HepG2 (cell line): Measurements from ENCODE around the gene DCDC2. TPM values are rescaled to one million over a fixed set of nuclear protein-coding genes. Genes with fewer than 3 reads are reported as not detected.

Experiments
- ATAC-seq: fragments of 200-7000 bp; cut with Tn5 transposase; 3 replicates; pipeline ENCODE4 v1.9.1; 2020; ENCODE audit warnings: mild to moderate bottlenecking, moderate library complexity
- BruUV-seq: library from RNA; stranded (reverse); fragments of 400-500 nt; replicated peaks from 2 replicates; lab custom pipeline; 2021; lab: Mats Ljungman, UMichigan
- CTCF ChIA-PET: fragments of 300-600 bp; formaldehyde crosslinking; extraction: SDS; loops from one replicate; lab custom pipeline; 2021; ENCODE audit warnings: low total read pairs, inconsistent platforms, low intra/inter-chr PET ratio; lab: Yijun Ruan, JAX
- POLR2A ChIA-PET: fragments of 350-600 bp; sonication (Branson Sonifier 250); formaldehyde crosslinking; loops from one replicate; lab custom pipeline; 2020; ENCODE audit warnings: antibody characterized with exemption, inconsistent platforms; lab: Yijun Ruan, JAX
- DNase-seq: peaks from one replicate; pipeline ENCODE4 v3.0.0-alpha.2; 2015; ENCODE audit warnings: low spot score
- FAIRE-seq: peaks from 3 replicates; lab custom pipeline; 2011; peaks lifted over from hg19 to GRCh38; lab: Jason Lieb, UNC
- H2AFZ ChIP-seq: one replicate; pipeline ENCODE4 v1.6.1; 2011; ENCODE audit warnings: low read length, inconsistent platforms
- H3K27ac ChIP-seq: fragments of 300-600 bp; 3 replicates; pipeline ENCODE4 v1.8.0; 2011; ENCODE audit warnings: mixed run types, mild to moderate bottlenecking, mixed read lengths, low read length, inconsistent platforms; ENCODE audit not compliant: insufficient read depth; ENCODE audit errors: extremely low read length
- H3K27me3 ChIP-seq, 2 experiments: fragments of 200-600 bp in 1 of 2; 2 replicates in 1 of 2; 3 replicates in 1 of 2; pipeline versions ENCODE4 v1.6.0 to v1.8.0; 2011; ENCODE audit warnings: low read length in 2 of 2, mild to moderate bottlenecking in 2 of 2, moderate library complexity in 2 of 2, inconsistent platforms in 1 of 2; ENCODE audit not compliant: insufficient read depth in 2 of 2, control insufficient read depth in 1 of 2
- H3K36me3 ChIP-seq, 2 experiments: fragments of 200-600 bp in 1 of 2; replicated peaks in 1 of 2; 2 replicates in 1 of 2; 3 replicates in 1 of 2; pipeline versions ENCODE4 v1.5.1 to v1.8.0; 2011; ENCODE audit warnings: low read length in 2 of 2, inconsistent platforms in 1 of 2; ENCODE audit not compliant: insufficient read depth in 2 of 2, control insufficient read depth in 1 of 2
- H3K4me1 ChIP-seq: 2 replicates; pipeline ENCODE4 v1.5.1; 2012; ENCODE audit warnings: low read length, inconsistent platforms; ENCODE audit not compliant: insufficient read depth
- H3K4me2 ChIP-seq: 2 replicates; pipeline ENCODE4 v1.6.0; 2011; ENCODE audit warnings: low read depth, low read length, inconsistent platforms
- H3K4me3 ChIP-seq, 3 experiments: fragments of 200-600 bp in 1 of 3; sonication (generic), shearing (Covaris generic) in 1 of 3; replicated peaks in 1 of 3; 2 replicates each; pipeline ENCODE4 v1.5.1; 2011 to 2016; ENCODE audit warnings: low read length in 3 of 3, inconsistent platforms in 2 of 3, low read depth in 2 of 3, mild to moderate bottlenecking in 2 of 3, control low read depth in 1 of 3, mixed read lengths in 1 of 3; ENCODE audit not compliant: insufficient read depth in 1 of 3
- H3K79me2 ChIP-seq: one replicate; pipeline ENCODE4 v1.6.1; 2011; ENCODE audit warnings: low read length, inconsistent platforms; ENCODE audit not compliant: insufficient read depth
- H3K9ac ChIP-seq: 2 replicates; pipeline ENCODE4 v1.6.0; 2011; ENCODE audit warnings: mild to moderate bottlenecking, low read depth, low read length, inconsistent platforms; ENCODE audit not compliant: insufficient read depth
- H3K9me3 ChIP-seq: 2 replicates; pipeline ENCODE4 v1.5.1; 2012; ENCODE audit warnings: mild to moderate bottlenecking, low read length
- H4K20me1 ChIP-seq: 2 replicates; pipeline ENCODE4 v1.6.0; 2011; ENCODE audit warnings: inconsistent platforms, mild to moderate bottlenecking, low read length, moderate library complexity; ENCODE audit not compliant: insufficient read depth
- GFI1 ChIP-seq: sonication (generic); formaldehyde crosslinking; IDR thresholded peaks from 2 replicates; pipeline ENCODE4 v1.5.0; 2020; ENCODE audit warnings: missing genetic modification reagents, mild to moderate bottlenecking, borderline replicate concordance
- MATR3 ChIP-seq: sonication (generic); formaldehyde crosslinking; IDR thresholded peaks from 2 replicates; pipeline ENCODE4 v1.4.0; 2020; ENCODE audit warnings: missing genetic modification reagents
- NR2F2 ChIP-seq: IDR thresholded peaks from 2 replicates; pipeline ENCODE4 v1.6.1; 2012; ENCODE audit warnings: low read depth, inconsistent platforms, borderline replicate concordance
- RBM39 ChIP-seq: fragments of 200-400 bp; formaldehyde crosslinking; IDR thresholded peaks from one replicate; pipeline ENCODE4 v1.6.1; 2018; ENCODE audit warnings: antibody characterized with exemption, mild to moderate bottlenecking, low read depth, low read length; ENCODE audit not compliant: poor library complexity, severe bottlenecking
- SAFB2 ChIP-seq: sonication (generic); formaldehyde crosslinking; IDR thresholded peaks from 2 replicates; pipeline ENCODE4 v1.5.1; 2020; ENCODE audit warnings: missing genetic modification reagents, low read depth, mild to moderate bottlenecking, borderline replicate concordance
- ZNF138 ChIP-seq: sonication (generic); formaldehyde crosslinking; IDR thresholded peaks from 2 replicates; pipeline ENCODE4 v1.5.0; 2020; ENCODE audit warnings: mild to moderate bottlenecking, low read depth, missing genetic modification reagents
- ZSCAN29 ChIP-seq: sonication (generic); formaldehyde crosslinking; conservative IDR thresholded peaks from 2 replicates; pipeline ENCODE4 v1.4.0; 2020; ENCODE audit warnings: mild to moderate bottlenecking, missing genetic modification reagents
- WGBS: methylation state at CpG from one replicate; pipeline ENCODE4 v1.1.6; 2017; ENCODE audit warnings: low lambda C conversion rate; 5-methylcytosine and 5-hydroxymethylcytosine counted together
- in situ Hi-C: cut with HindIII; loops from 2 replicates; pipeline ENCODE4 v1.10.0; 2017; ENCODE audit warnings: low pct_unique_long_range_greater_than_20kb; ENCODE audit not compliant: extremely low pct_ligation_motif_present
- intact Hi-C: fragments of 100-400 bp; cut with micrococcal nuclease; formaldehyde crosslinking; loops from one replicate; pipeline ENCODE4 v1.10.0; 2022; ENCODE audit not compliant: unreplicated experiment
- polyA plus RNA-seq, 8 experiments: library from polyadenylated mRNA; depleted of rRNA in 3 of 8; stranded (reverse) in 7 of 8; unstranded in 1 of 8; fragments of >200 nt; fragmentation: Illumina TruSeq in 4 of 8; extraction: Trizol in 4 of 8; gene quantifications; 2 replicates each; pipeline versions ENCODE4 v1.2.1 to v1.2.3, GENCODE V29; 2011 to 2016; ENCODE audit warnings: low read depth in 4 of 8, missing spikeins in 1 of 8, mixed read lengths in 1 of 8; ENCODE audit not compliant: insufficient read depth in 1 of 8
- total RNA-seq, 5 experiments: library from RNA; depleted of rRNA; stranded (reverse); fragments of >200 nt; fragmentation: Illumina TruSeq; extraction: Trizol; gene quantifications; 2 replicates each; pipeline ENCODE4 v1.2.3, GENCODE V29; 2016; ENCODE audit warnings: low read depth in 1 of 5
- TF ChIP-seq, protein P1 (sequence below): sonication (generic); formaldehyde crosslinking; IDR thresholded peaks from 2 replicates; pipeline ENCODE4 v1.4.0; 2020; ENCODE audit warnings: low read depth, missing genetic modification reagents
- TF ChIP-seq, protein P2 (sequence below): sonication (generic); formaldehyde crosslinking; conservative IDR thresholded peaks from 2 replicates; pipeline ENCODE4 v1.4.0; 2020; ENCODE audit warnings: missing genetic modification reagents

The DCDC2 gene
- total and polyA plus RNA-seq, 2 of the 13 experiments (the other 11 are each of a cell fraction or from before 2014, with no cell fraction given): 9.0 to 36.2 TPM

DNA sequence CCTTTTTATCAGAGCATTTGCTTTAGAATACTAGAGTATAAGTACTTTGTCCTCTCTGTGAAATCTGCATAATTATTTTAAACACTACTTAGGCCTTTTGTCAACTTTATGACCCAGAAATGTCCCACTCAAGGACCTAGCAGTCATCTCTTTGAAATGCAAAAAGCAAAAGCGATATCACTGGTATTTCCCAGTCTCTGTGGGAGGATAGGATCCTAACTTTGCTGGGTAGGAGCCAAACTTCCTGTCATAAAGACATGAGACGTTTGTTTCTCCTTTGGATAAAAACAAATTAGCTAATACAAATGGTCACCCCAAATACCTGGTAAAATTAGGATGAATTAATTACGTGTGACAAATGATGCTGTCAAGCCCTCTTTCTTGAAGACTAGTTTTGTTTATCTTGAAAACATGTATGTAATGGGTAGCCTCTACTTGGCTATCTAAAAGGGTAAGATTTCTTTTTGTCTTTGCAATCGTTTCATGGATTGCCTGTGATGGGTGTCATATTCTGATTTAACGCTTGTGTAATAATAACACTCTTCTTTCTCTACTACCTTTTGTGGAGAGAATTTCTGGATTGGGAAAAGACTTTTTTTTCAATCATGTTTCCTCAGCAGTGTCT, 36.2 kb downstream of the DCDC2 start:
- H3K9me3 ChIP-seq: no peaks in the 10 kb centered on the region
- H3K79me2 ChIP-seq: peaks cover 84% of the 10 kb centered on the region
- no peak overlapping the region; the same call in 1 of the 2 replicates for H3K9ac ChIP-seq
- H3K4me3 ChIP-seq: no peak overlapping the region
- peaks cover 76% of the 10 kb centered on the region for H3K4me1 ChIP-seq
- WGBS: 96% methylated on average over 5 of the region's 5 CpGs
- no peak for DNase-seq
- no TSS peak for BruUV-seq
- H3K27me3 ChIP-seq: no peaks in the 10 kb centered on the region
- intact Hi-C loops: loop anchor here (5.0 kb wide), 1 partner anchor 39 kb away; no protein-coding TSS in a partner anchor
- H4K20me1 ChIP-seq: no peaks in the 10 kb centered on the region
- H3K27ac ChIP-seq: peak overlapping the region; percentile 86
- ChIA-PET CTCF (interaction anchor here (0.6 kb wide), 1 partner anchor 104 kb away, joined by 3 read pairs; no protein-coding TSS in a partner anchor), POLR2A (interaction anchor here (1.2 to 1.3 kb wide), 2 partner anchors 7 to 9 kb away, joined by 3 read pairs; no protein-coding TSS in a partner anchor)
- FAIRE-seq: no peak
- H2AFZ ChIP-seq: no peak overlapping the region
- TF ChIP-seq MATR3 (CRISPR knock-in tag): no peak
- 0 out of 2 replicates have a peak, but pooled peaks have one; percentile 15 for TF ChIP-seq GFI1 (CRISPR knock-in tag)
- TF ChIP-seq NR2F2: 0 out of 2 replicates have a peak, but pooled peaks have one; percentile 3
- no peak for TF ChIP-seq RBM39
- no peaks in the 10 kb centered on the region; a peak in 1 of 5 replicates for H3K36me3 ChIP-seq
- no peak overlapping the region for H3K4me2 ChIP-seq
- ATAC-seq: no peak
- in situ Hi-C loops: no loop called here

DNA sequence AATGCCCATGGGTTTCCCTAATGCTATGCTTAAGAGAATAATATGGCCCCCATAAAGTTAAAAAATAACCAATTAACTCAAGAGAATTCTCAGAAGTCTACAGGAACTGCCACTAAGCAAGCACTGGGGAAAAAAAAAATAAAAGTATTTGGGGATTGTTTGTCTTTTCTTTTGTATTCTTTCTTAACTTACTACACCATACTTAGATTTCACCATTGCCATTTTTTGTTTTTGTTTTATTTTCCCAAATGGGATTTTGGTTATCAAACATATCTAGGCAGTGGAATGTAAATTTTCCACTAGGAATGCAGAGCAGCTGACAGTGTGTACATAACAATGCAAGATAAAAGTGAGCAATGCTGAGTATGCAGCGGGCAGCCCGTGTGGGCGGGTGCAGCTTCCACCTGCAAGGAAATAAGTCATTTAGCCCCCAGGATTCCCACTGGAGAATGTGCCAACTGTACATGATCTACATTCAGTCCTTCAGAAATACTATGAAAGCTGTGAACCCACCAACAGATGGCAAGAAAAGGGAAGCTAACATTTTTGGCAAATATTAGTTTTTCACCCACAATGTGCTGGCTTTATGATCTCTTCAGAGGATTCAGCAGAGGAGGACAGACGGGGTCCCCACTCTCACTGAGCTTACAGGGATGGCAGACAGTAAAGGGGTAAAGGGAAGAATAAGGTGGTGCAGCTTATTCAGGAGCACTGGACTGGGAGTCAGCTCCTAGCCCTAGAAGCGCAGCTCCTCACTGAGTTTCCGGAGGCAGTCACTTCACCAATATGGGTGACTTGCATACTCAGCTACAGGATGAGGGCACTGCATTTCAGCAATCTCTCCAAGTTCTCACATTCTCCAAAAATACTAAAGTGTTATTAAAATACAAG, 44.4 kb downstream of the DCDC2 start:
- CTCF ChIA-PET: no interaction called here
- POLR2A ChIA-PET: interaction anchor here (1.0 to 1.5 kb wide), 4 partner anchors 9 to 17 kb away, joined by 3 to 7 read pairs (median 4); no protein-coding TSS in a partner anchor
- 26% methylated on average over 6 of the region's 6 CpGs for WGBS
- TF ChIP-seq ZSCAN29 (CRISPR knock-in tag): no peak
- no peak; the same call in 1 of the 2 replicates for TF ChIP-seq SAFB2 (CRISPR knock-in tag)
- TF ChIP-seq, protein P1, sequence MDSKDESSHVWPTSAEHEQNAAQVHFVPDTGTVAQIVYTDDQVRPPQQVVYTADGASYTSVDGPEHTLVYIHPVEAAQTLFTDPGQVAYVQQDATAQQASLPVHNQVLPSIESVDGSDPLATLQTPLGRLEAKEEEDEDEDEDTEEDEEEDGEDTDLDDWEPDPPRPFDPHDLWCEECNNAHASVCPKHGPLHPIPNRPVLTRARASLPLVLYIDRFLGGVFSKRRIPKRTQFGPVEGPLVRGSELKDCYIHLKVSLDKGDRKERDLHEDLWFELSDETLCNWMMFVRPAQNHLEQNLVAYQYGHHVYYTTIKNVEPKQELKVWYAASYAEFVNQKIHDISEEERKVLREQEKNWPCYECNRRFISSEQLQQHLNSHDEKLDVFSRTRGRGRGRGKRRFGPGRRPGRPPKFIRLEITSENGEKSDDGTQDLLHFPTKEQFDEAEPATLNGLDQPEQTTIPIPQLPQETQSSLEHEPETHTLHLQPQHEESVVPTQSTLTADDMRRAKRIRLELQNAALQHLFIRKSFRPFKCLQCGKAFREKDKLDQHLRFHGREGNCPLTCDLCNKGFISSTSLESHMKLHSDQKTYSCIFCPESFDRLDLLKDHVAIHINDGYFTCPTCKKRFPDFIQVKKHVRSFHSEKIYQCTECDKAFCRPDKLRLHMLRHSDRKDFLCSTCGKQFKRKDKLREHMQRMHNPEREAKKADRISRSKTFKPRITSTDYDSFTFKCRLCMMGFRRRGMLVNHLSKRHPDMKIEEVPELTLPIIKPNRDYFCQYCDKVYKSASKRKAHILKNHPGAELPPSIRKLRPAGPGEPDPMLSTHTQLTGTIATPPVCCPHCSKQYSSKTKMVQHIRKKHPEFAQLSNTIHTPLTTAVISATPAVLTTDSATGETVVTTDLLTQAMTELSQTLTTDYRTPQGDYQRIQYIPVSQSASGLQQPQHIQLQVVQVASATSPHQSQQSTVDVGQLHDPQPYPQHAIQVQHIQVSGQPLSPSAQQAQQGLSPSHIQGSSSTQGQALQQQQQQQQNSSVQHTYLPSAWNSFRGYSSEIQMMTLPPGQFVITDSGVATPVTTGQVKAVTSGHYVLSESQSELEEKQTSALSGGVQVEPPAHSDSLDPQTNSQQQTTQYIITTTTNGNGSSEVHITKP: peak; percentile 43; the same call in 1 of the 2 replicates
- no peak for TF ChIP-seq ZNF138 (CRISPR knock-in tag)
- TF ChIP-seq, protein P2, sequence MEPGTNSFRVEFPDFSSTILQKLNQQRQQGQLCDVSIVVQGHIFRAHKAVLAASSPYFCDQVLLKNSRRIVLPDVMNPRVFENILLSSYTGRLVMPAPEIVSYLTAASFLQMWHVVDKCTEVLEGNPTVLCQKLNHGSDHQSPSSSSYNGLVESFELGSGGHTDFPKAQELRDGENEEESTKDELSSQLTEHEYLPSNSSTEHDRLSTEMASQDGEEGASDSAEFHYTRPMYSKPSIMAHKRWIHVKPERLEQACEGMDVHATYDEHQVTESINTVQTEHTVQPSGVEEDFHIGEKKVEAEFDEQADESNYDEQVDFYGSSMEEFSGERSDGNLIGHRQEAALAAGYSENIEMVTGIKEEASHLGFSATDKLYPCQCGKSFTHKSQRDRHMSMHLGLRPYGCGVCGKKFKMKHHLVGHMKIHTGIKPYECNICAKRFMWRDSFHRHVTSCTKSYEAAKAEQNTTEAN (CRISPR knock-in tag): peak; percentile 84

More for the DNA sequence above, 44.4 kb downstream of the DCDC2 start:
- peaks cover 85% of the 10 kb centered on the region for H3K79me2 ChIP-seq
- peak; percentile 97 for FAIRE-seq
- peak; percentile 99 for ATAC-seq
- peak overlapping the region in 1 of 3 experiments; percentile 13; a peak in 1 of 6 replicates for H3K4me3 ChIP-seq
- peak overlapping the region; percentile 66 for H3K4me2 ChIP-seq
- peak overlapping the region; percentile 73 for H3K27ac ChIP-seq
- peaks cover 61% of the 10 kb centered on the region for H3K4me1 ChIP-seq
- BruUV-seq: no TSS peak
- DNase-seq: peak; percentile 93
- H3K9ac ChIP-seq: peak overlapping the region; percentile 74
- H3K9me3 ChIP-seq: peaks cover 11% of the 10 kb centered on the region; the same call in 1 of the 2 replicates
- intact Hi-C loops: loop anchor here (1.0 to 2.0 kb wide), 2 partner anchors 17 to 28 kb away; no protein-coding TSS in a partner anchor
- H3K36me3 ChIP-seq: peaks cover 0 to 3% of the 10 kb centered on the region in 2 experiments; a peak in 2 of 5 replicates
- no peaks in the 10 kb centered on the region for H3K27me3 ChIP-seq
- no peaks in the 10 kb centered on the region for H4K20me1 ChIP-seq
- no peak overlapping the region for H2AFZ ChIP-seq
- in situ Hi-C loops: no loop called here
